Activated T-helper 2 cell treated with anti-CD3 and anti-CD28 coated beads, Interferon-gamma antibody, Interleukin-2, Interleukin-4, amounts not matched to agents 10 μg/mL and 5 μg/mL and 100 μg/mL, durations not matched to agents 14 hours and 24 hours and 36 hours (primary cell): ENCODE measurements around the gene NCOA1. TPM values are rescaled to one million over a fixed set of nuclear protein-coding genes. Genes with fewer than 3 reads are reported as not detected.

Source experiments
- DNase-seq: peaks from one replicate; pipeline ENCODE4 v3.0.0; 2021; ENCODE audit warnings: low spot score
- H3K27ac Mint-ChIP-seq: one replicate; pipeline ENCODE4 v1.8.0; 2021; ENCODE audit warnings: mixed read lengths
- H3K27me3 Mint-ChIP-seq: one replicate; pipeline ENCODE4 v1.8.0; 2021; ENCODE audit warnings: low read depth, mixed read lengths
- H3K36me3 Mint-ChIP-seq: one replicate; pipeline ENCODE4 v1.8.0; 2021; ENCODE audit warnings: low read depth, mixed read lengths
- H3K4me1 Mint-ChIP-seq: one replicate; pipeline ENCODE4 v1.8.0; 2021; ENCODE audit warnings: low read depth, mixed read lengths
- H3K4me3 Mint-ChIP-seq: one replicate; pipeline ENCODE4 v1.8.0; 2021; ENCODE audit warnings: low read depth, mild to moderate bottlenecking, moderate library complexity, mixed read lengths
- H3K9me3 Mint-ChIP-seq: one replicate; pipeline ENCODE4 v1.8.0; 2021; ENCODE audit warnings: mixed read lengths
- intact Hi-C: fragments of 100-400 bp; cut with micrococcal nuclease; formaldehyde crosslinking; loops from one replicate; pipeline ENCODE4 v1.15.1; 2023
- total RNA-seq: library from RNA; stranded (reverse); gene quantifications from 2 replicates; pipeline ENCODE4 v1.2.3, GENCODE V29; 2022

NCOA1 gene
- total RNA-seq, 1 donor from 2014 or later, result 28.3 TPM

GRCh38 chr2:24818721-24819167 lies 327.7 kb downstream of the NCOA1 start:
- intact Hi-C loops, result no loop called here
- peak overlapping the region; percentile 38 for H3K27ac Mint-ChIP-seq
- H3K4me3 Mint-ChIP-seq, result no peak overlapping the region
- peaks cover 5% of the 10 kb centered on the region for H3K4me1 Mint-ChIP-seq
- H3K9me3 Mint-ChIP-seq, result no peaks in the 10 kb centered on the region
- H3K27me3 Mint-ChIP-seq, result no peaks in the 10 kb centered on the region
- H3K36me3 Mint-ChIP-seq, result peaks cover 90% of the 10 kb centered on the region
- no peak for DNase-seq

- DNase-seq, result no peak
- Mint-ChIP-seq H3K36me3 (peaks cover 92% of the 10 kb centered on the region), H3K9me3 (no peaks in the 10 kb centered on the region), H3K27ac (no peak overlapping the region), H3K27me3 (no peaks in the 10 kb centered on the region), H3K4me1 (peaks cover 5% of the 10 kb centered on the region), H3K4me3 (no peak overlapping the region)
- intact Hi-C loops, result no loop called here
These were observed 328.6 kb downstream of the NCOA1 start for GRCh38 chr2:24819442-24820174.

GRCh38 chr2:24820175-24820513 lies 329.1 kb downstream of the NCOA1 start:
- Mint-ChIP-seq H3K9me3 (no peaks in the 10 kb centered on the region), H3K4me3 (no peak overlapping the region), H3K4me1 (peaks cover 5% of the 10 kb centered on the region), H3K36me3 (peaks cover 93% of the 10 kb centered on the region), H3K27ac (no peak overlapping the region), H3K27me3 (no peaks in the 10 kb centered on the region)
- intact Hi-C loops, result no loop called here
- no peak for DNase-seq

Other genes with a start within 250 kb of the NCOA1 start
- 50.0 and 53.2 TPM in 2 replicates for gene ITSN2, start 130.7 kb upstream of the NCOA1 start, total RNA-seq